Measurements from ENCODE around the gene SLC27A3. TPM values are rescaled to one million over a fixed set of nuclear protein-coding genes. Genes with fewer than 3 reads are reported as not detected.

SLC27A3 gene
- total RNA-seq, 2 donors from 2014 or later, result 27.4 to 30.9 TPM

GRCh38 chr1:153801028-153801625 is 25.9 kb downstream of the SLC27A3 start:
- 93% methylated on average over 6 of the region's 6 CpGs for WGBS
- no peak overlapping the region for H3K27ac ChIP-seq
- H3K27me3 ChIP-seq (replicated peaks; ENCODE audit: insufficient read depth), result no peaks in the 10 kb centered on the region
- H3K4me3 ChIP-seq, result no peak overlapping the region
- no peaks in the 10 kb centered on the region for H3K9me3 ChIP-seq
- no peaks in the 10 kb centered on the region for H3K36me3 ChIP-seq
- no peaks in the 10 kb centered on the region for H3K4me1 ChIP-seq (replicated peaks)
- DNase-seq (ENCODE audit: low spot score), result no peak
- no peak for TF ChIP-seq POLR2A (IDR thresholded peaks at IDR 0.05)
- no peak for TF ChIP-seq POLR2AphosphoS5 (IDR thresholded peaks at IDR 0.05)
- TF ChIP-seq CTCF (IDR thresholded peaks at IDR 0.05), result no peak
- intact Hi-C loops (cut with DNase I), result no loop called here

GRCh38 chr1:153801786-153802697 is 26.8 kb downstream of the SLC27A3 start:
- H3K9me3 ChIP-seq, result no peaks in the 10 kb centered on the region
- H3K36me3 ChIP-seq, result no peaks in the 10 kb centered on the region
- H3K27me3 ChIP-seq (replicated peaks; ENCODE audit: insufficient read depth), result no peaks in the 10 kb centered on the region
- TF ChIP-seq POLR2AphosphoS5 (IDR thresholded peaks at IDR 0.05) (no peak), CTCF (IDR thresholded peaks at IDR 0.05) (no peak), POLR2A (IDR thresholded peaks at IDR 0.05) (no peak)
- no peak for DNase-seq (ENCODE audit: low spot score)
- no peak overlapping the region for H3K4me3 ChIP-seq
- intact Hi-C loops (cut with DNase I), result no loop called here
- WGBS, result 83% methylated on average over 7 of the region's 7 CpGs
- H3K4me1 ChIP-seq (replicated peaks), result no peaks in the 10 kb centered on the region
- no peak overlapping the region for H3K27ac ChIP-seq

DNA sequence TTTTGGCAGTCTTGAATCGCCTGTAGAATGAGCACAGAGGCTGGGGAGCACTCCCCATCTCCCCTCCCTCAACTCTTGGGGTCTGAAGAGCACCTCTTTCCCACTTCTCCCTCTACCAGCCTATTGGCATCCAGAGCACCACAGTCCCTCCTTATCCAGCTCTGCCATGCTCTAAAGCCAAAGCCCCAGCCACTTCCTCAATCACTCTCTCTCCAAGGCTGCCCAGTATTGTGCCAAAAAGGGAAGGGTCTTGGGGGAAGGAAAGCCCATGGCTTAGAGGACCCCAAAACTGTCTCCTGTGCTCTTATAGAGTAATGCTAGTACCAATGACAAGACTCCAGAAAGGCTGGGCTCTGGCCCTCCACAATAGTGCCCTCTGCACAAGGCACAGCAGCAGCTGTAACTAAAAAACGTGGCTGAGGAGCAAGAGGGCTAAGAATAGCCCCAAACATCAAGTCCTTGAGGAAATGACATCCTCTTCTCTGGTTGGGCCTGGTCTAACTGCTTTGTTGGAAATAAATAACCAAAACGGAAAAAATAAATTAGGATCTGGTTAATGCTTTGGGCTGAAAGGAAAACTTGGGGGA is 28.4 kb downstream of the SLC27A3 start:
- no peaks in the 10 kb centered on the region for H3K36me3 ChIP-seq
- H3K27ac ChIP-seq, result no peak overlapping the region
- no peaks in the 10 kb centered on the region for H3K27me3 ChIP-seq (replicated peaks; ENCODE audit: insufficient read depth)
- no peaks in the 10 kb centered on the region for H3K9me3 ChIP-seq
- no peak overlapping the region for H3K4me3 ChIP-seq
- WGBS, result 77% methylated on average over 3 of the region's 3 CpGs
- no peak for DNase-seq (ENCODE audit: low spot score)
- intact Hi-C loops (cut with DNase I), result no loop called here
- H3K4me1 ChIP-seq (replicated peaks), result no peaks in the 10 kb centered on the region
- TF ChIP-seq CTCF (IDR thresholded peaks at IDR 0.05), result no peak
- TF ChIP-seq POLR2AphosphoS5 (IDR thresholded peaks at IDR 0.05), result no peak
- TF ChIP-seq POLR2A (IDR thresholded peaks at IDR 0.05), result no peak

DNA sequence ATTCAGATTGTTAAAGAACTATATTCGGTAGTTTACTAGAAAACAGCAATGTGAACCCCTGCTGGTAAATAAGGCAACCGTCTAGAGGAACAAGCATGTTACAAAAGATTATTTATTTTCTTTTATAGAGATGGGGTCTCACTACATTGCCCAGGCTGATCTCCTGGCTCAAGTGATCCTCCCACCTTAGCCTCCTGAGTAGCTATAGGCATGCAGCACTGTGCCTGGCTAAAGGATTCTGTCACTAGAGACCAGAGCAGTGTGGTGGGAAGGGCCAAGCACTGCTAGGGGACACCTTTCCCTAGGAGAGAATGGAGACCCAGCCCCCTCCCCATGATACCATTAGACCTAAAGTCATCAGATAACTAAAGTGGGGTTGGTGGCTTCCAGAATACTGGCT is 28.9 kb downstream of the SLC27A3 start:
- Histone ChIP-seq H3K4me1 (replicated peaks) (no peaks in the 10 kb centered on the region), H3K36me3 (no peaks in the 10 kb centered on the region), H3K4me3 (no peak overlapping the region), H3K27ac (no peak overlapping the region), H3K9me3 (no peaks in the 10 kb centered on the region), H3K27me3 (replicated peaks; ENCODE audit: insufficient read depth) (no peaks in the 10 kb centered on the region)
- intact Hi-C loops (cut with DNase I), result no loop called here
- TF ChIP-seq POLR2AphosphoS5 (IDR thresholded peaks at IDR 0.05) (no peak), POLR2A (IDR thresholded peaks at IDR 0.05) (no peak), CTCF (IDR thresholded peaks at IDR 0.05) (no peak)
- no peak for DNase-seq (ENCODE audit: low spot score)
- WGBS, result 71% methylated on average over 2 of the region's 2 CpGs
